ENCODE measurements around the gene FBL. TPM values are rescaled to one million over a fixed set of nuclear protein-coding genes. Genes with fewer than 3 reads are reported as not detected.
A peak's percentile ranks its signal among the peaks of the same experiment; 100 is the strongest.

The FBL gene
- total and polyA plus RNA-seq, 2 of the 8 experiments (the other 6 are each of a cell fraction or from before 2014, with no cell fraction given), result 790 to 1,361 TPM

GRCh38 chr19:39825531-39826076, 20.6 kb downstream of the FBL start:
- Histone ChIP-seq H3K4me1 (replicated peaks in 1 of 4; ENCODE audit: control insufficient read depth in 3 of 4, insufficient read depth in 4 of 4, low read length in 3 of 4) (peaks cover 0 to 8% (median 3%) of the 10 kb centered on the region in 4 experiments; a peak in 4 of 7 replicates), H3K14ac (ENCODE audit: insufficient read length) (no peak overlapping the region), H3K27me3 (replicated peaks in 1 of 4; ENCODE audit: control insufficient read depth in 3 of 4, extremely low read depth in 1 of 4, insufficient read depth in 3 of 4, low read length in 3 of 4) (no peaks in the 10 kb centered on the region), H4K91ac (replicated peaks; ENCODE audit: insufficient read length, low read length) (no peak overlapping the region), H3K18ac (ENCODE audit: extremely low read depth, low read length) (no peak overlapping the region), H3K79me1 (ENCODE audit: low read depth, low read length) (no peaks in the 10 kb centered on the region; the same call in 1 of the 2 replicates), H2BK12ac (ENCODE audit: low read depth, low read length) (no peak overlapping the region), H3K56ac (replicated peaks; ENCODE audit: insufficient read length, low read depth, low read length) (no peak overlapping the region), H3K9me3 (ENCODE audit: insufficient read depth in 2 of 2, low read depth in 1 of 2, low read length in 1 of 2) (no peaks in the 10 kb centered on the region), H2BK120ac (replicated peaks; ENCODE audit: low read depth, low read length) (no peak overlapping the region), H2BK15ac (ENCODE audit: low read length) (no peak overlapping the region), H3K27ac (ENCODE audit: low read depth, low read length) (no peak overlapping the region), H4K8ac (ENCODE audit: extremely low read depth, insufficient read depth, low read length) (peak overlapping the region; percentile 17; the same call in 1 of the 2 replicates), H4K5ac (ENCODE audit: insufficient read length, low read depth, low read length) (no peak overlapping the region), H3K4me3 (ENCODE audit: extremely low read depth in 1 of 4, insufficient read depth in 2 of 4, low read depth in 3 of 4, low read length in 4 of 4) (no peak overlapping the region), H2BK20ac (ENCODE audit: low read length) (no peak overlapping the region), H3K36me3 (ENCODE audit: control insufficient read depth in 2 of 4, insufficient read depth in 4 of 4, low read length in 3 of 4) (peaks cover 10 to 33% (median 21%) of the 10 kb centered on the region in 4 experiments; a peak in 7 of 8 replicates), H3K23me2 (ENCODE audit: low read depth, low read length) (peaks cover 10% of the 10 kb centered on the region), H3K4me2 (ENCODE audit: insufficient read depth in 1 of 2, low read depth in 2 of 2, low read length in 2 of 2) (peak overlapping the region in 1 of 2 experiments; percentile 83; a peak in 1 of 4 replicates), H3K23ac (ENCODE audit: insufficient read length) (no peak overlapping the region), H3K4ac (replicated peaks; ENCODE audit: insufficient read length, low read depth, low read length) (no peak overlapping the region), H3K9ac (replicated peaks in 1 of 4; ENCODE audit: extremely low read depth in 1 of 4, low read depth in 3 of 4, low read length in 3 of 4) (no peak overlapping the region), H3K79me2 (ENCODE audit: control insufficient read depth in 1 of 2, insufficient read depth in 2 of 2, low read length in 2 of 2) (0 out of 4 replicates have a peak, but pooled peaks cover 0 to 2% of the 10 kb centered on the region in 2 experiments), H2AFZ (ENCODE audit: low read length) (no peak overlapping the region), H2BK5ac (ENCODE audit: low read depth, low read length) (no peak overlapping the region), H4K20me1 (replicated peaks in 1 of 2; ENCODE audit: control insufficient read depth in 1 of 2, insufficient read depth in 2 of 2, low read length in 2 of 2) (peaks cover 0 to 1% of the 10 kb centered on the region in 2 experiments), H2AK5ac (ENCODE audit: low read depth, low read length) (no peak overlapping the region)
- ChIA-PET CTCF (ENCODE audit: partially characterized antibody) (interaction anchor here (0.6 to 3.5 kb wide), 3 partner anchors 17 to 105 kb away, joined by 3 to 14 read pairs (median 9); no protein-coding TSS in a partner anchor), POLR2A (ENCODE audit: partially characterized antibody) (interaction anchor here (0.9 to 3.2 kb wide), 4 partner anchors 8 to 33 kb away, joined by 3 to 19 read pairs (median 9); partner anchors contain the start of genes DYRK1B and FBL)
- WGBS, 2 experiments (ENCODE audit: extremely low coverage in 1 of 2, insufficient coverage in 1 of 2, insufficient read length in 1 of 2, insufficient replicate concordance in 2 of 2, low coverage in 1 of 2, low lambda C conversion rate in 2 of 2, missing lambda C conversion rate in 1 of 2), result 92% methylated on average over 8 of the region's 17 CpGs; no CpG with 5 or more reads in 1 of the 2 experiments
- DNase-seq (ENCODE audit: low read depth in 1 of 2, low spot score in 2 of 2) (no peak), FAIRE-seq (no peak)
- no peak for TF ChIP-seq TCF12 (IDR thresholded peaks at IDR 0.05; ENCODE audit: low read depth, low read length)
- TF ChIP-seq SIX5 (IDR thresholded peaks at IDR 0.05; ENCODE audit: low read depth, low read length), result no peak
